HG03159 (cell line): ENCODE results near the gene GPX4.

ENCODE experiments used
- ATAC-seq: cut with Tn5 transposase; IDR thresholded peaks from one replicate; pipeline ENCODE4 v1.9.1; 2021; ENCODE audit warnings: mild to moderate bottlenecking, moderate library complexity; ENCODE audit not compliant: unreplicated experiment

The GPX4 gene

DNA sequence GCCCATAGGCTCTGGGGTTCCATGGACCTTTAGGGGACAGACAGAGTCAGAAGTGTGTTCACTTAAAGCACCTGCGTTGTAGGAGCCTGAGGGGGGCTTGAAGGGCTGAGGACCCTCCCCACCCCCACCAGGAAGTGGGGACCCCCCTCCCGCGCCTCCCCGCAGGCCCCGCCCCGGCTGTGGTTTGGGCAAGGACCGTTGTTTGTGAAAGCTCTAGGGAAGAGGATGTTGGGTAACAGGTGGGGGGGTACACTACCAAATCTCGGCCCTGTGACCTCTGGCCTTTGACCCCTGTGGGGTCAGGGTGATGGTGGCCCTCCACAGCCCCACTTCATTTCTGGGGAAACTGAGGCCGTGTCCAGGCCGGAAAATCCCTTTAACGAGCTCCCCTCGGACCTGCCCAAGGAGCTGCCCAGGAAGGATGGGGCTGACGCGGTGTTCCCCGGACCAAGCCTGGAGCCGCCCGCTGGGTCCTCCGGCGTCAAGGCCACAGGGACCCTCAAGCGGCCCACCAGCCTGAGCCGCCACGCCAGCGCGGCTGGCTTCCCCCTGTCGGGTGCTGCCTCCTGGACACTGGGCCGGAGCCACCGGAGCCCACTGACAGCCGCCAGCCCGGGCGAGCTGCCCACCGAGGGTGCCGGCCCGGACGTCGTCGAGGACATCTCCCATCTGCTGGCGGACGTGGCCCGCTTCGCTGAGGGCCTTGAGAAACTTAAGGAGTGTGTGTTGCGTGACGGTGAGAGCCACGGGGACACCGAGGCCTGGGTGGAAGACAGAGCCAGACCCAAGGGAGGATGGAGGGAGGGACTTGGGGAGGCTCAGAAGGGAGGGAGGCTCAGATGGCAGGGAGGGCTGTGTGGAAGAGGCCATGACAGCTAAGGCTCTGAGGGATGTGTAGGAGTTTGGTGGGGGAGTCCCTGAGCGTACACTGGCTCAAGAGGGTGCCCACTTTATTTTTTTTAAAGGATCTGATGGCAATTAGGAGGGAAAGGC, 35.5 kb upstream of the GPX4 start:
- no peak for ATAC-seq

DNA sequence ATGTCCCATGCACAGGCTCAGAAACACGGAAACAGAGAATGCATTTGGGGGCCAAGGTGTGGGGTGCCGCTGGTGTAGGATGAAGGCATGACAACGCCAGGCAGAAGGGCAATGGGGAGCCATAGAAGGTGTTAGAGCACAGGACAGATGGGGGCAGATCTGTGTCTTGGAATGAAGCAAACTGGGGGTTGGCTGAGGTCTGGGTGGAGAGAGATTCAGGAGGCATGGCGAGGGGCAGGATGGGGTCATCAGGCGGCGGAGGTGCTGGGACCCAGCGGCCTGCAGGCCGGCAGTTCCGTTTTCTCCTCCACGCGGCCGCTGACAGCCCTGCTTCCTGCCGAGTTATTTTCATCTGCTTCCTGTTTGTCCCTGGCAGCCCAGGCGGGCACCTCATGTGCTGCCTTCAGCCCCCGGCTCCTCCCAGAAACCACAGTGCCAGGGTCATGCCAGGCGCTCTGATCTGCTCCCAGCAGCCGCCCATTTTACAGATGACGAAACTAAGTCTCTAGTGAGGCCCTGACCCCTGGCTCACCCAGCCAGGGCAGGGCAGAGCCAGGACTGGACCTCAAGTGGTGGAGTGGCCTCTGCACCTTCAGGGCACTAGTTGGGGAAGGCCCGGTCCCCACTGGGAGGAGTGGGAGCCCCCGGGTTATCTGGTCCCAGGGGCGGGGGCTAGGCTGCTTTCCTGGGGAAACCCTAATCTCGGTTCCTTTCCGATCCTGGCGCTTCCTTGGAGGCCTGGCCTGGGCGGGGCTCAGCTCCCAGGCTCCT, 34.6 kb upstream of the GPX4 start:
- ATAC-seq = no peak

DNA sequence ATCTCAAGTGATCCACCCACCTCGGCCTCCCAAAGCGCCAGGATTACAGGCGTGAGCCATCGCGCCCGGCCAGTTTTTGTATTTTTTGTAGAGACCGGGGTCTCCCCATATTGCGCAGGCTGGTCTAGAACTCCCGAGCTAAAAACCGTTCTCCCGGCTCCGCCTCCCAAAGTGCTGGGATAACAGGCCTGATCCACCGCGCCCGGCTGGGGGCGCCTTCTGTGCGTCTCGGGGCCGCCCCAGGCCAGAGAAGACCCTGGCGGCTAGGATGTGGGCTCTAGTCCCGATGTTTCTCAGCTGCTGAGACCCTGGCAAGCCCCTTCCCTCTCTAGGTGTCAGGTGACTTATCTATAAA, 33.2 kb upstream of the GPX4 start:
- no peak for ATAC-seq

DNA sequence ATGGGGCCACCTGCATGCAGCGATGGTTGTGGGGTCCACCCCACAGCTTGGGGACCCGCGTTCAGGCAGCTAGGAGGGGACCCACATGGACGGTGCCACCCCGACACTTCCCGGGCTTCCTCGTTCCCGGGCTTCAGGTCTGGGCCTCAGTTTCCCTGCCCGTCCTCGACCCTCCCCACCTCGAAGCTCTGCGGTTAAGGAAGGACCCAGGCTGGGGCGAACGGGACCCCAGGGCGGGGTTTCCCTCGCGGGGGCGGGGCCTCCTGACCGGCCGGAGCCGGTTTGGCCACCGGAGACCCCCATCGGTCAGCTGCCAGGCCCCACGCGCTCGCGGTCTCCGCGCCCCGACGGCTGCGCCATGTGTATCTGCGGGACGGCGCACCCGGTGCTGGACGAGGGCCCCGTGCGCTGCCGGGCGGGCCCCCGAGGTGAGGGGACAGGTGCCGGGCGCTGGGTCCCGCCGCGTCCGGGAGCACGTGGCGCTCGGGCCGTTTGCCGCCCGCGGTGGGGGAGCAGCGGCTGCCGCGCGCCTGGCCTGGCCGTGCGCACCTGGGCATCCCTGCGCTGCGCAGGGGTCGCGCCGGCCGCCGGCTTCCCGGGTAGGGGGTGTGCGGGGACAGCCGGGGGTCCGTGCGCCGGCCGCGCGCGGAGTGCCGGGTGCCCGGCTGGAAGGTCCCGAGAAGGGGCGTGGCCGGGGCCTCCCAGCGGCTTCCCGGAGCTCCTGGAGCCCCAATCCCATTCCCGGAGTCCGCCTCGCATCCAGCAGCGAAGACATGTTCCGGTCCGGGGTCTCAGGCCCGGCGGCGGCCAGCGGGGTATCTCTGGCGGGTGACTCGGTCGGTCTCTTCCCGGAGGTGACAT, 32.6 kb upstream of the GPX4 start:
- ATAC-seq = no peak

DNA sequence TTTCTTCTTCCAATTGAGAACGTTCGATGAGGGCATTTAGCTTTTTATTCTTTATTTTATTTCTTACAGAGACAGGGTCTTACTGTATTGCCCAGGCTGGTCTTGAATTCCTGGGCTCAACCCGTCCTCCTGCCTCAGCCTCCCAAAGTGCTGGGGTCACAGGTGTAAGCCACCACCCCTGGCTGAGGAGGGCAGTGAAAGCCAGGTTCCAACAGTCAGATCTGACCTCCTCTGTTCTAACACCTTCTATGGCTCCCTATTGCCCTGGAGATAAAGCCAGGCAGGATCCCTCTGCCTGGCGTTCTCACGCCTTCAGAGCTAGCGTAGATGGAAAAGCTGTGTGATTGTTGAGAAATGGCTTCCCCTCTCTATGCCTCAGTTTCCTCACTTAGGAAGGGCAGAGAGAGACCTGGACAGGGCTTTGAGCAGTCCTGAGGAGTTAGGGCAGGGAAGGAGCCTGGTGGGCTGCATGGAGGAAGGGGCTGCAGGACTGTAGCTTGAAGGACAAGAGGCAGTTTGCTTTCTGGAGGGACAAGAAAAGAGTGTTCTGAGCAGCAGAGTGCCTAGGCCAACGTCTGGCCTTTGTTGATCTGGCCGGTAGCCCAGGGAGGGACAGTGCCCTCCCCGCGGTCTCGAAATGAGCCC, 31.3 kb upstream of the GPX4 start:
- ATAC-seq = no peak

DNA sequence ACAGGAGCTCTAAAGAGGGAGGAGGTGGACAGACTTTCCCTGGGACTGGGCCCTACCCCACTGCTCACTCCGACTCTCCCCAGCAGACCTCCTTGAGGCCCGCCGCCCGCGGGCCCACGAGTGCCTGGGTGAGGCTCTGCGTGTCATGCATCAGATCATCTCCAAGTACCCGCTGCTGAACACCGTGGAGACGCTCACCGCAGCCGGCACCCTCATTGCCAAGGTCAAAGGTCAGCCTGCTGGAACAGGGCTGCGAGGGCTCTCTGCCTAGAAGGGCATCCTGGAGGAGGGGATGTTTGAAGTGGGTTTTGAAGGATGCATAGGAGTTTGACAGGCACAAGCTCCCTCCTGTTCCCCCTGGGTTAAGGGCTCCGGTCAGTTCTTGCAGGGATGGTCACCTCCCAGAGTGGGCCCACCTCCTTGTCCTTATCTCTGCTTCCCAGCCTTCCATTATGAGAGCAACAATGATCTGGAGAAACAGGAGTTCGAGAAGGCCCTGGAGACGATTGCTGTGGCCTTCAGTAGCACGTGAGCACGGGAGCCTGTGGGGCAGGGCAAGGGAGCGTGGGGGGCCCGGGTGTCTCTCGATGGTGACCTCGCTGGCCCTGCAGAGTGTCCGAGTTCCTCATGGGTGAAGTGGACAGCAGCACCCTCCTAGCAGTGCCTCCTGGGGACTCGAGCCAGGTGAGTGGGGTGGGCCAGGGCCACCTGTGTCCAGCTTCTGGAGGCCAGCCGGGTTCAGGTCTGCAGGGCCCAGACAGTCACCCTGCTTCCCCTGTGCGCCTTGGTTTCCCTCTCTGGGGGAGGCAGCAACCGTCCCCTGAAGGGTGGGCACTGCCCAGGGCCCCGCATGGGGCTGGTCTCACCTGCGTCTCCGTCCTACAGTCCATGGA, 30.5 kb upstream of the GPX4 start:
- no peak for ATAC-seq

DNA sequence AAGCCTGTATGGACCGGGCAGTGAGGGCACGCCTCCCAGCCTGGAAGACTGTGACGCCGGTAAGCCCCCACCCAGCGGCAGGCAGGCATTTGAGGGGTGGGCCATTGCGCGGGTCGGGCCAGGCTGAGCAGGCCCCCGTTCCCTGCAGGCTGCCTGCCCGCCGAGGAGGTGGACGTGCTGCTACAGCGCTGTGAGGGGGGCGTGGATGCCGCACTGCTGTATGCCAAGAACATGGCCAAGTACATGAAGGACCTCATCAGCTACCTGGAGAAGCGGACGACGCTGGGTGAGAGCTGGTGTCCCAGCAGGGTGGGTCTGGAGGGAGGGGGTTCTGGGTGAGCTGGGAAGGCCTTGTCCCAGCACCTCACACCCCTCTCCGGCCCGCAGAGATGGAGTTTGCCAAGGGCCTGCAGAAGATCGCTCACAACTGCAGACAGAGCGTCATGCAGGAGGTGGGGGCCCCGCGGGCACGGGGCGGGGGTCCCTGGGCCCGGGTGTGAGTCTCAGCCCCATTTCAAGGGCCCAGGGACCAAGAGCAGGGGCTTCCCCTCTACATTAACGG, 29.8 kb upstream of the GPX4 start:
- ATAC-seq = no peak

DNA sequence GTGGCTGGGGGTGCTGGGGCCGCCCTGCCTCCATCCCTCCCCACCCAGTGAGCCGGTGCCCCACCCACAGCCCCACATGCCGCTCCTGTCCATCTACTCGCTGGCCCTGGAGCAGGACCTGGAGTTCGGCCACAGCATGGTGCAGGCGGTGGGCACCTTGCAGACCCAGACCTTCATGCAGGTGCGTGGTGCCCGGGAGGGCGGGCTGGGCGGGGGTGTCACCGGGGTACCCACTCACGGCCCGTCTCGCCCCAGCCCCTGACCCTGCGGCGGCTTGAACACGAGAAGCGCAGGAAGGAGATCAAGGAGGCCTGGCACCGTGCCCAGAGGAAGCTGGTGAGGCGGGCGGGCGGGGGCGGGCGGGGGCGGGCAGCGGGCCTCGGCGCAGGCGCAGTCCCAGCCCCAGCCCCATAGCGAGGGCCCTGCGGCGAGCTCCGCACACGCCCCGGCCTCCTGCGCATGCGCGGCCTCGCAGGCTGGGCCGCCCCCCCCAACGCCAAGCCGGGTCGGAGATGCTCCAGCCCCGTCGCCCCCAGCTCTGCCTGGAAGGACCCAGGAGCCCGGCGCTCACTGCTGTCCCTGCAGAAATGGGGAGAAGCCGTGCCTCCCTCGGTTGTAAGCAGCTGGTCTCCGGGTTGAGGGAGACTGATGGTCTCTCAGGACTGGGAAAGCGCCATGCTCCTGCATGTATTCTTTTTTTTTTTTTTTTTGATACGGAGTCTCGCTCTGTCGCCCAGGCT, 29.1 kb upstream of the GPX4 start:
- ATAC-seq = no peak

DNA sequence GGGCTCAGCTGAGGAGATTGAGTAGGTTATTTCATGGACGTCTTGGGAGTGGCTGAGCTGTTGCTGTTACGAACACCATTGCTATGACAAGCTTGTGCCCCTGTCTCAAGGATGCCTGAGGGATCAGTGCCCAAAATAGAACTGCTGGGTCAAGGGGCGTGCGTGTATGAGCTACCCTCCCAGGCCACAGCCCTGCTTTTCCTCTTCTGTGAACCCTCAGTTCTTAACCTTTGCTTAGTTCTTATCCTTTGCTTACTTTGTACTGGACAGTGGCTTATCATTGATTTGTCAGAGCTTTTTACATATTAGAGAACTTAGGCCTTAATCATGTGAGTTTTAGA, 27.8 kb upstream of the GPX4 start:
- ATAC-seq = no peak

DNA sequence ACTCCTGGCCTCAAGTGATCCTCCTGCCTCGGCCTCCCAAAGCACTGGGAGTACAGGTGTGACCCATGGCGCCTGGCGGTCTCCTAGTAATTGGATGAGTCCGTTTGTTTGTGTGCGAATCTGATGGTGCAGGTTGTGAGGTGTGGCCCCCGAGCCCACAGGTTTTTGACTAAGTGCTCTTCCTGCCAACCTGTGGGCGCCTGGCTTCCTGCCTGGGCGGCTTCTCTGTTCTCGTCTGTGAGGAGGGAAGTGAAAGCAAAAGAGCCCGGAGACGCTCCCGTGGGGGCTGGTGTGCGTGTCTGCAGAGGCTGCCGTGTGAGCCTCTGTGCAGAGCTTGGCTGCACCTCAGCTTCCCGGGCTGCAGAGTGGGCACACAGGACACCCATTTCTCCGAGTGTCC, 26.8 kb upstream of the GPX4 start:
- peak; percentile 63 for ATAC-seq

DNA sequence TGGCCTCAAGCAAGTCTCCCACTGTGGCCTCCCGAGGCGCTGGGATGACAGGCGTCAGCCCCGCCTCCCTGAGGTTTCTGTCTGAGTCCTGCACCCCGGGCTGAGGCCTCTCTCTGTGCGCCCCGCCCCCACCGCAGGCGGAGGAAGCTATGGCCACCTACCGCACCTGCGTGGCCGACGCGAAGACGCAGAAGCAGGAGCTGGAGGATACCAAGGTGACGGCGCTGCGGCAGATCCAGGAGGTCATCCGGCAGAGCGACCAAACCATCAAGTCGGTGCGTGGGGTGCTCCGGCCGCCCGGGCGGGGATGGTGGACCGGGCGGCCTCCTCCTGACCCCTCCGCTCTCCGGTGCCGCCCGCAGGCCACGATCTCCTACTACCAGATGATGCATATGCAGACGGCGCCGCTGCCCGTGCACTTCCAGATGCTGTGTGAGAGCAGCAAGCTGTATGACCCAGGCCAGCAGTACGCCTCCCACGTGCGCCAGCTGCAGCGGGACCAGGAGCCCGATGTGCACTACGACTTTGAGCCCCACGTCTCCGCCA, 24.2 kb upstream of the GPX4 start:
- no peak for ATAC-seq

DNA sequence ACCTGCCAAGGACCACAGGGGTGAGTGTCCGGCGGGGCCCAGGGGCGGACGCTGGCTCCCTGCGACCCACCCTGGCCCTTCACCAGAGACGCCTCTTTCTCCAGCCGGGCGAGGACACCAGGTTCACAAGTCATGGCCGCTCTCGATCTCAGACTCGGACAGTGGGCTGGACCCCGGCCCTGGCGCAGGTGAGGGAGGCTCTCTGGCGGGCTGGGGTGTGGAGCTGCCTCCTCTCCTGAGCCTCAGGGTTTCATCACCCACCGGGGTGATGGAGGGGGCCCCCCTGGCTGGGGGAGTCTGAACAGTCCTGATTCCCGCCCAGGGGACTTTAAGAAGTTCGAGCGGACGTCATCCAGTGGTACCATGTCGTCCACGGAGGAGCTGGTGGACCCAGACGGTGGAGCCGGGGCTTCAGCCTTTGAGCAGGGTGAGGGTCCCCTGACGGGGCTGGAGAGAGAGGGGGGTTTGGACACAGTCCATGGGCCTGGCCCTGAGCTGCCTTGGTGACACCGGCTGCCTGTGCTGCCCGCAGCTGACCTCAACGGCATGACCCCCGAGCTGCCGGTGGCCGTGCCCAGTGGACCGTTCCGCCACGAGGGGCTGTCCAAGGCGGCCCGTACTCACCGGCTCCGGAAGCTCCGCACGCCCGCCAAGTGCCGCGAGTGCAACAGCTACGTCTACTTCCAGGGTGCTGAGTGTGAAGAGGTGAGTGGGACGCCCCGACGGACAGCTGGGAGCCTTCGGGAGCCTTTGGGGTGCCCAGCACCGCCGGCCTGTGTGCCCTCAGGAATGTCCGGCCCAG, 23.2 kb upstream of the GPX4 start:
- no peak for ATAC-seq

DNA sequence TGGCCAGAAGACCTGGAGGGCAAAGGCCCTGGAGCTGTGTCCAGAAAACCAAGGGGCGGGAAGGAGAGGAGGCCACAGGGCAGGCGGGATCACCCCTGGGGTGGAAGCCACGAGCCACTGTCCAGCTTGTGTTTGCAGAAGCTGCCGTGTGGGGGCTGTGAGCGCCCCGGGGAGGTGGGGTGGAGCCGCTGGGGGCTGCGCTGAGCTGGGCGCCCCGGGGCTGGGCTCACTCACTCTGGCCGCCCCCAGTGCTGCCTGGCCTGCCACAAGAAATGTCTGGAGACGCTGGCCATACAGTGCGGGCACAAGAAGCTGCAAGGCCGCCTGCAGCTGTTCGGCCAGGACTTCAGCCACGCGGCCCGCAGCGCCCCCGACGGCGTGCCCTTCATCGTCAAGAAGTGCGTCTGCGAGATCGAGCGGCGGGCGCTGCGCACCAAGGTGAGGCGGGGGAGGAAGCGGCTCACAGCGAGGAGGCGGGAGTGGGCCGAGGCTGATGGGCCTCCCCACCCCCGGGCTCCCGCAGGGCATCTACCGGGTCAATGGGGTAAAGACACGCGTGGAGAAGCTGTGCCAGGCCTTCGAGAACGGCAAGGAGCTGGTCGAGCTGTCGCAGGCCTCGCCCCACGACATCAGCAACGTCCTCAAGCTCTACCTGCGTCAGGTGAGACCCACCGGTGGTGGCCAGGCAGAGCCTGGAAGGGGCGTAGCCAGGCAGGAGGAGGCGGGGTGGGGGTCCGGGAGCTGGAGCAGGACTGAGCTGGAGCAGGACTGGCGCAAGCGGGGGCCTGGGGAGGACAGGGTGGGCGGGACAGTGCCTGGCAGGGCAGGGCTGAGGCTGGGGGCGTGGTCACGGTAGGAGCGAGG, 22.3 kb upstream of the GPX4 start:
- no peak for ATAC-seq

DNA sequence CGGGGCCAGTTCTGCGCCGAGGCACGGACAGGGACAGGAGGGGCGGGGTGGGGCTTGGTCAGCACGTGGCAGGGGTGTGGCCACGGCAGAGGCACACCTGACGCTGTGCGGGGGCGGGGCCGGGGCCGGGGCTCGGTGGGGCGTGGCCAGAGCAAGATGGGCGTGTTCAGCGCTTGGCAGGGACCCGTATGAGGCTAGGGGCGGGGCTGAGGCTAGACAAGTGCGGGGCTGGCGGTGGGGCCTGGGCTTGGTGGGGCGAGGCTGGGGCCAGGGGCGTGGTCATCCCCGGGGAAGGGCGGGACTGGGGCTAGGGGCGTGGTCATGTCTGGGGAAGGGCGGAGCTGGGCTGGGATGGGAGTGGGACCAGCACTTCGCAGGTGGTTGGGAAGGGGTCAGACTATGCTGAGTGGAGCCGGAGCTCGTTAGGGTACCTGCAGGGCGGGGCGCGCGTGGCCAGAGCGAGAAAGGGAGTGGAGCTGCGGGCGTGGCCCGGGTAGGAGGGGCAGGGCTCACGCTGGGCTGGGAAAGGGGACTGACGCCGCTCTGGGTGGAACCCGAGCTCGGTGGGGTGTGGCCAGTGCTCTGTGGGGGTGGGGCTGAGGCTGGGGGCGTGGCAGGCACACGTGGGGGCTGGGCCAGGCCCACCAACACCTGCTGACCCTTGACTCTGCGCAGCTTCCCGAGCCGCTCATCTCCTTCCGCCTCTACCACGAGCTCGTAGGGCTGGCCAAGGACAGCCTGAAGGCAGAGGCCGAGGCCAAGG, 21.4 kb upstream of the GPX4 start:
- ATAC-seq = no peak

DNA sequence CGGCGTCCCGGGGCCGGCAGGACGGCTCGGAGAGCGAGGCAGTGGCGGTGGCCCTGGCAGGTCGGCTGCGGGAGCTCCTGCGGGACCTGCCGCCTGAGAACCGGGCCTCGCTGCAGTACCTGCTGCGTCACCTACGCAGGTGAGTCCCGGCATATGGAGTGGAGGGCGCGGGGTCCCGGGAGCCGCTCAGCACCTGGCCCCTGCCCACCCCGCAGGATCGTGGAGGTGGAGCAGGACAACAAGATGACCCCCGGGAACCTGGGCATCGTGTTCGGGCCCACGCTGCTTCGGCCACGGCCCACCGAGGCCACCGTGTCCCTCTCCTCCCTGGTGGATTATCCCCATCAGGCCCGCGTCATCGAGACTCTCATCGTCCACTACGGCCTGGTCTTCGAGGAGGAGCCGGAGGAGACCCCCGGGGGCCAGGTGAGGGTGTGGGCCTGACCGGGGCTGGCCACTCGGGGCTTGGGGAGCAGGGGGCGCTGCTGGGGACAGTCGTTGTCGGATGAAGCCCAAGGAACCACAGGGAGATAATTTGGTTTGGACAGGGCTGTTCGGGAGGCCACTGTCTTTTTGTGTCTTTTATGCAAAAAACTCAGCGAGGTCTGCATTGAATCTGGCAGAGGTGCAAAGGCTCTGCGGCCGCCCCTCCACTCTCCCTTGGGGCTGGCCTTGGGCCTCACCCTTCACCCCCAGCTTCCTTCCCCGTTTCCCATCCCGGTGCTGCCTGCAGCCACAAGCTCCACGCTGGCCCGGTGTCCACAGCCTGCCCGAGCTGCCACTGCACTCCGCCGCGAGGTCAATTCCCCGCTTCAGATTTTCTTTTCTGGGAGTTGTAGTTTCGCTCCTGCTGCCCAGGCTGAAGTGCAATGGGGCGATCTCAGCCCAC, 20.6 kb upstream of the GPX4 start:
- no peak for ATAC-seq
